SK-N-MC (cell line): ENCODE results near the gene NOL6.

ENCODE experiments used
- EZH2 ChIP-seq: fragments of 200-600 bp; sonication (generic); IDR thresholded peaks from one replicate; pipeline ENCODE4 v1.6.1; 2017; ENCODE audit warnings: antibody characterized with exemption
- POLR2AphosphoS5 ChIP-seq: IDR thresholded peaks from 2 replicates; pipeline ENCODE4 v1.6.1; 2012; ENCODE audit warnings: mild to moderate bottlenecking, low read depth, low read length, borderline replicate concordance

GRCh38 chr9:33450621-33451146, 23.0 kb downstream of the NOL6 start:
- TF ChIP-seq POLR2AphosphoS5 (no peak), EZH2 (no peak)
